Upper lobe of left lung (tissue), 6 donors: ENCODE data around the gene CDX1. TPM values are rescaled to one million over a fixed set of nuclear protein-coding genes. Genes with fewer than 3 reads are reported as not detected.

ENCODE experiments used
- ATAC-seq, 2 donors: fragments of 200-7000 bp; cut with Tn5 transposase; one replicate each; pipeline ENCODE4 v1.9.1; 2022; ENCODE audit warnings: mild to moderate bottlenecking in 2 of 2, moderate library complexity in 2 of 2; ENCODE audit not compliant: low FRiP score in 2 of 2
- DNase-seq, 2 donors: peaks; one replicate each; pipeline ENCODE4 v3.0.0-alpha.2; 2019 to 2020
- H3K27ac ChIP-seq, 4 donors: fragments of 200-600 bp; sonication (generic); one replicate each; pipeline ENCODE4 v1.5.1; 2016 to 2019
- H3K27me3 ChIP-seq, 4 donors: fragments of 200-600 bp; sonication (generic); one replicate each; pipeline ENCODE4 v1.5.1; 2017 to 2019
- H3K36me3 ChIP-seq, 4 donors: fragments of 200-600 bp; sonication (generic); one replicate each; pipeline ENCODE4 v1.5.1; 2016 to 2019
- H3K4me1 ChIP-seq, 4 donors: fragments of 200-600 bp; sonication (generic); one replicate each; pipeline ENCODE4 v1.5.1; 2018 to 2019
- H3K4me3 ChIP-seq, 4 donors: fragments of 200-600 bp; sonication (generic); one replicate each; pipeline ENCODE4 v1.5.1; 2017 to 2019; ENCODE audit warnings: mild to moderate bottlenecking in 2 of 4, moderate library complexity in 1 of 4
- H3K9me3 ChIP-seq, 4 donors: fragments of 200-600 bp; sonication (generic); one replicate each; pipeline ENCODE4 v1.5.1; 2018 to 2019
- EP300 ChIP-seq, 4 donors: sonication (generic); formaldehyde crosslinking; IDR thresholded peaks; one replicate each; pipeline ENCODE4 v1.5.1; 2017; ENCODE audit warnings: antibody characterized with exemption in 4 of 4, control low read depth in 2 of 4
- POLR2A ChIP-seq, 4 donors: fragments of 450-650 bp; IDR thresholded peaks; one replicate each; pipeline ENCODE4 v1.5.1; 2016 to 2017; ENCODE audit warnings: antibody characterized with exemption in 4 of 4, mild to moderate bottlenecking in 2 of 4
- POLR2AphosphoS5 ChIP-seq, 2 donors: sonication (generic); formaldehyde crosslinking; IDR thresholded peaks; one replicate each; pipeline ENCODE4 v1.5.1; 2017; ENCODE audit warnings: antibody characterized with exemption in 2 of 2
- WGBS, 2 donors: methylation state at CpG; one replicate each; pipeline ENCODE4 v1.1.5; 2017 to 2018; 5-methylcytosine and 5-hydroxymethylcytosine counted together
- total RNA-seq, 6 donors: library from RNA; depleted of rRNA in 4 of 6; stranded (reverse); fragments of >200 nt in 4 of 6; gene quantifications; one replicate each; pipeline versions ENCODE4 v1.1.0 to v1.2.1, GENCODE V29; 2016 to 2021
- TF ChIP-seq, protein P1 (sequence below), 6 experiments: fragments of 450-650 bp in 4 of 6; fragments of 200-600 bp in 2 of 6; sonication (generic) in 2 of 6; IDR thresholded peaks; one replicate each; pipeline ENCODE4 v1.5.1; 2016 to 2019; ENCODE audit warnings: antibody characterized with exemption in 6 of 6
- donor health status: DM: no; HTN: no; CAD: no; lungs with moderate emphysema.
- donor health status: DM: no; HTN: yes; CAD: no; lungs with severe emphysema.

The CDX1 gene
- total RNA-seq, 6 donors from 2014 or later = 0.17 to 0.30 TPM; not detected in 4

DNA sequence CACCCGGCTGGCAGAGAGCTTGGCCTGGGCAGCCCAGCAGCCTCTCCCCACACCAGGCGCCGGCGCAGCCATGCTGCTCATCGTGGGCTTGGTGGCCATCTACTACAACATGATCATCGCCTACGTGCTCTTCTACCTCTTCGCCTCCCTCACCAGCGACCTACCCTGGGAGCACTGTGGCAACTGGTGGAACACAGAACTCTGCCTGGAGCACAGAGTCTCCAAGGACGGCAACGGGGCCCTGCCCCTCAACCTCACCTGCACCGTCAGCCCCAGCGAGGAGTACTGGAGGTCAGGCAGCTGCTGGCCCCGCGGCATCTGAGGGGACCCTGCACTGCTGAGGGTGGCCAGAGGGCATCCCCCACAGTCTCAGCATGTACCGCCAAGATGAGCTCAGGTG lies 30.4 kb downstream of the CDX1 start:
- no peaks in the 10 kb centered on the region for H3K27me3 ChIP-seq
- TF ChIP-seq POLR2AphosphoS5 (IDR thresholded peaks at IDR 0.05) (no peak), POLR2A (IDR thresholded peaks at IDR 0.05) (no peak), EP300 (IDR thresholded peaks at IDR 0.05) (no peak)
- TF ChIP-seq, protein P1, sequence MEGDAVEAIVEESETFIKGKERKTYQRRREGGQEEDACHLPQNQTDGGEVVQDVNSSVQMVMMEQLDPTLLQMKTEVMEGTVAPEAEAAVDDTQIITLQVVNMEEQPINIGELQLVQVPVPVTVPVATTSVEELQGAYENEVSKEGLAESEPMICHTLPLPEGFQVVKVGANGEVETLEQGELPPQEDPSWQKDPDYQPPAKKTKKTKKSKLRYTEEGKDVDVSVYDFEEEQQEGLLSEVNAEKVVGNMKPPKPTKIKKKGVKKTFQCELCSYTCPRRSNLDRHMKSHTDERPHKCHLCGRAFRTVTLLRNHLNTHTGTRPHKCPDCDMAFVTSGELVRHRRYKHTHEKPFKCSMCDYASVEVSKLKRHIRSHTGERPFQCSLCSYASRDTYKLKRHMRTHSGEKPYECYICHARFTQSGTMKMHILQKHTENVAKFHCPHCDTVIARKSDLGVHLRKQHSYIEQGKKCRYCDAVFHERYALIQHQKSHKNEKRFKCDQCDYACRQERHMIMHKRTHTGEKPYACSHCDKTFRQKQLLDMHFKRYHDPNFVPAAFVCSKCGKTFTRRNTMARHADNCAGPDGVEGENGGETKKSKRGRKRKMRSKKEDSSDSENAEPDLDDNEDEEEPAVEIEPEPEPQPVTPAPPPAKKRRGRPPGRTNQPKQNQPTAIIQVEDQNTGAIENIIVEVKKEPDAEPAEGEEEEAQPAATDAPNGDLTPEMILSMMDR (IDR thresholded peaks at IDR 0.05) = no peak
- H3K27ac ChIP-seq = no peak overlapping the region
- H3K9me3 ChIP-seq = no peaks in the 10 kb centered on the region
- ATAC-seq = no peak
- no peak overlapping the region for H3K4me3 ChIP-seq
- no peaks in the 10 kb centered on the region for H3K36me3 ChIP-seq
- DNase-seq = peak in 1 of 2 donors; percentile 68
- 95 to 98% methylated on average over 7 to 16 of the region's 16 CpGs for WGBS, 2 donors
- no peaks in the 10 kb centered on the region for H3K4me1 ChIP-seq

DNA sequence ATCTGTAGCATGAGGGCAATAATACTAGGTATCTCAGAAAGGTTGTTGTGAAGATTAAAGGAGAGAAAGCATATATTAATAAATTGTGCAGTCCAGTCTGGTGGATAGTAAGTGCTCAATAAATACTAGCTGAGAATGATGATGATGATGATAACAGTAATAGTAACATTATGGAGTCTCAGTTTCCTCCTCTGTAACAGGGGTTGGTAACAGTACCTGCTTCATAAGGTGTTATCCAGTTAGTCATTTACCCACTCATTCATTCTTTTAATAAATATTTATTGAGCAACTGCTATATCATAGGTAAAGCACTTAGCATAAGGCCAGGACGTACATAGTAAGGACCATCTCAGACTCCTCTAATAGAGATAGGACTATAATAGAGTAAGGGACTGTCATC lies 30.9 kb downstream of the CDX1 start:
- Histone ChIP-seq H3K9me3 (no peaks in the 10 kb centered on the region), H3K4me1 (no peaks in the 10 kb centered on the region), H3K4me3 (no peak overlapping the region), H3K27me3 (no peaks in the 10 kb centered on the region), H3K27ac (no peak overlapping the region), H3K36me3 (no peaks in the 10 kb centered on the region)
- TF ChIP-seq EP300 (IDR thresholded peaks at IDR 0.05) = no peak
- TF ChIP-seq, protein P1 (IDR thresholded peaks at IDR 0.05) = no peak
- no peak for TF ChIP-seq POLR2AphosphoS5 (IDR thresholded peaks at IDR 0.05)
- TF ChIP-seq POLR2A (IDR thresholded peaks at IDR 0.05) = no peak
- 86 to 87% methylated on average over 1 of the region's 1 CpG for WGBS, 2 donors
- no peak for ATAC-seq
- no peak for DNase-seq

DNA sequence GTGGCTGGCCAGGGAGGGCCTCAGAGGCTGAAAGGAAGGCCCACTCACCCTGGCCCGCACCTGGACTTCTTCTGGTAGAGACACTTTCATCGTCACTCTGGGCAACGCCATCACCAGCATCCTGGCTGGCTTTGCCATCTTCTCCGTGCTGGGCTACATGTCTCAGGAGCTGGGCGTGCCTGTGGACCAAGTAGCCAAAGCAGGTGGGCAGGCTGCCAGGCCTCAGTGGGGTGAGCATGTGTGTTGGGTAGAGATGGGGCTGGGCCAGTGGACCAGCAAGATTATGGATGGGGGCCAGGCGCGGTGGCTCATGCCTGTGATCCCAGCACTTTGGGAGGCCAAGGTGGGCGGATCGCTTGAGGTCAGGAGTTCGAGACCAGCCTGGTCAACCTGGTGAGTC lies 35.9 kb downstream of the CDX1 start:
- Histone ChIP-seq H3K4me1 (no peaks in the 10 kb centered on the region), H3K4me3 (no peak overlapping the region), H3K9me3 (no peaks in the 10 kb centered on the region), H3K27me3 (no peaks in the 10 kb centered on the region), H3K27ac (no peak overlapping the region), H3K36me3 (no peaks in the 10 kb centered on the region)
- ATAC-seq = no peak
- WGBS, 2 donors = 95% methylated on average over 6 to 10 of the region's 10 CpGs
- TF ChIP-seq EP300 (IDR thresholded peaks at IDR 0.05) = no peak
- TF ChIP-seq POLR2A (IDR thresholded peaks at IDR 0.05) = no peak
- TF ChIP-seq POLR2AphosphoS5 (IDR thresholded peaks at IDR 0.05) = no peak
- TF ChIP-seq, protein P1 (IDR thresholded peaks at IDR 0.05) = no peak
- DNase-seq = peak in 1 of 2 donors; percentile 45

DNA sequence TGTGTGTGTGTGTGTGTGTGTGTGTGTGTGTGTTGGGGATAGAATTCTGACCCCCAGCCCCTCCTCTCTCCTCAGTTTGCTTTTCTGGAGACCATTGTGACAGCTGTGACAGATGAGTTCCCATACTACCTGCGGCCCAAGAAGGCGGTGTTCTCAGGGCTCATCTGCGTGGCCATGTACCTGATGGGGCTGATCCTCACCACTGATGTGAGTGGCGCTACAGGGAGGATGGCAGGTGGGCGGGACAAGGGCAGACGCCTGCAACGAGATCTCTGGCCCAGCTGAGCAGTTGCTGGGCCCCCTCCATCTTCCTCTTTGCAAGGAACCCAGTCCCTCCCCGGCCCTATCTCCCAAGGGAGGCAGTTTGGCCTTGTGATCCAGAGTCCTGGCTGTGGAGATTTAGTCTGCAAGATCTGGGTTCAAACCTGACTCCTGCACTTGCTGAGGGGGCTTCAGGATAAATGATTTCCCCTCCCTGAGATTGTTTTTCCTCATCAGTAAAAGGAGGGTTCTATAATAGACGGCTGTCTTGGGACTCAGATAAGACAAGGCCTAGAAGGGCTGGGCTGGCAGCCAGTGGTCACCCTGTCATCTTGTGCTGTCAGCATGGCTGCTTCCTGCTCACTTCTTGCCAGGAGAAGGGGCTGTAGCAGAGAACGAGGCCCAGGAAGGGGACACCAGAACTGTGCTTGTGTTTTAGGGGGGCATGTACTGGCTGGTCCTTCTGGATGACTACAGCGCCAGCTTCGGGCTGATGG lies 37.4 kb downstream of the CDX1 start:
- H3K9me3 ChIP-seq = no peaks in the 10 kb centered on the region
- H3K27me3 ChIP-seq = no peaks in the 10 kb centered on the region
- ATAC-seq (no peak), DNase-seq (no peak)
- no peak overlapping the region for H3K27ac ChIP-seq
- H3K4me1 ChIP-seq = peaks cover 0 to 3% (median 1%) of the 10 kb centered on the region in 4 donors
- no peaks in the 10 kb centered on the region for H3K36me3 ChIP-seq
- no peak for TF ChIP-seq POLR2A (IDR thresholded peaks at IDR 0.05)
- H3K4me3 ChIP-seq = no peak overlapping the region
- WGBS, 2 donors = 77 to 81% methylated on average over 8 to 12 of the region's 12 CpGs

DNA sequence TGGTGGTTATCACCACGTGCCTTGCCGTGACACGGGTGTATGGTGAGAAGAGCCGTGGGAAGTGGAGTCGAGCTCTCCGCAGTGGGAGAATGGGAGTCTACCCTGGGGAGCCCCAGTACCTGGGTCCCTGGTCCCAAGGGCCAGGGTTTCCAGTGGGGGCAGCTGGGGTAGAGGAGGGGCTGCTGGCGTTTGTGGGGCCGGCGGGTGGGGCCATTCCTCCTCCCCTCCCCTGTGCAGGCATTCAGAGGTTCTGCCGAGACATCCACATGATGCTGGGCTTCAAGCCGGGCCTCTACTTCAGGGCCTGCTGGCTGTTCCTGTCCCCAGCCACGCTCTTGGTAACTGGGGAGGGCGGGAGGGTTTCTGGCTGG lies 38.0 kb downstream of the CDX1 start:
- 86 to 89% methylated on average over 5 to 13 of the region's 13 CpGs for WGBS, 2 donors
- Histone ChIP-seq H3K27me3 (no peaks in the 10 kb centered on the region), H3K9me3 (no peaks in the 10 kb centered on the region), H3K4me3 (no peak overlapping the region), H3K4me1 (peaks cover 0 to 7% (median 3%) of the 10 kb centered on the region in 4 donors), H3K27ac (no peak overlapping the region), H3K36me3 (no peaks in the 10 kb centered on the region)
- TF ChIP-seq, protein P1 (IDR thresholded peaks at IDR 0.05) = no peak
- TF ChIP-seq POLR2A (IDR thresholded peaks at IDR 0.05) = no peak
- TF ChIP-seq POLR2AphosphoS5 (IDR thresholded peaks at IDR 0.05) = no peak
- TF ChIP-seq EP300 (IDR thresholded peaks at IDR 0.05) = no peak
- peak in 1 of 2 donors; percentile 40 for DNase-seq
- ATAC-seq = no peak
